Sigmoid colon (tissue), 4 donors: ENCODE results near the gene APPL1.

Experiments used
- CTCF ChIP-seq, 4 experiments: fragments of 450-650 bp in 3 of 4; fragments of 200-600 bp in 1 of 4; IDR thresholded peaks; one replicate each; pipeline ENCODE4 v1.5.1; 2016 to 2019; ENCODE audit warnings: antibody characterized with exemption in 4 of 4, mild to moderate bottlenecking in 3 of 4, moderate library complexity in 2 of 4
- POLR2A ChIP-seq, 2 donors: fragments of 450-650 bp; IDR thresholded peaks; one replicate each; pipeline ENCODE4 v1.6.1; 2016; ENCODE audit warnings: antibody characterized with exemption in 2 of 2, mild to moderate bottlenecking in 2 of 2, moderate library complexity in 2 of 2
- POLR2AphosphoS5 ChIP-seq, 4 donors: sonication (generic); formaldehyde crosslinking; IDR thresholded peaks; one replicate each; pipeline ENCODE4 v1.6.1; 2017; ENCODE audit warnings: antibody characterized with exemption in 4 of 4

GRCh38 chr3:57257678-57258077 lies 30.1 kb downstream of the APPL1 start:
- TF ChIP-seq POLR2AphosphoS5 (IDR thresholded peaks at IDR 0.05) (no peak), CTCF (IDR thresholded peaks at IDR 0.05) (no peak), POLR2A (IDR thresholded peaks at IDR 0.05) (no peak)
